ENCODE data around the gene SPOCK1. TPM values are rescaled to one million over a fixed set of nuclear protein-coding genes. Genes with fewer than 3 reads are reported as not detected.

SPOCK1 gene
- total and polyA plus RNA-seq, 9 of the 15 experiments (the other 6 are each of a cell fraction or from before 2014, with no cell fraction given): 0.01 to 0.35 (median 0.04) TPM; not detected in 6

DNA sequence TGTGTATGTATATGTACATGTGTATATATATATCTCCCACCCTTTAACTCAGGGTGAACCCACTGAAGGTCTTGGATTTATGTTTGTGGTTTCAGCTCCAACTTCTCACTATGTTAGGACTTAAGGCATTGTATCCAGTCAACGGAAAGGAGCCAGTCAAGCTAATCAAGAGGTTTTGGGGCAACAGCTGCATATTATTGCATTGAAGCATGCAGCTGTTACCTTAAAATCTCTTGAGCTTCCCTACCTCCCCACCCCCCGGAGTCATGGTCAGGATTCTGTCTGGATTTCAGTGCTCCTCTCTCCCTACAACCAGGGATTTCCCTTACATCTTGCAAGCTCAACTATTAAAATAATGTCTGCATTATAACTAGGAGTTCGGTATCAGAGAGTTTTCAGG, 399.5 kb downstream of the SPOCK1 start (continued):
- no peak for TF ChIP-seq ERF (CRISPR knock-in tag; IDR thresholded peaks at IDR 0.05)
- TF ChIP-seq ELF4 (CRISPR knock-in tag; IDR thresholded peaks at IDR 0.05): no peak
- TF ChIP-seq PCBP1 (IDR thresholded peaks at IDR 0.05; ENCODE audit: low read depth, low read length, poor library complexity, severe bottlenecking): no peak
- TF ChIP-seq, protein P1, sequence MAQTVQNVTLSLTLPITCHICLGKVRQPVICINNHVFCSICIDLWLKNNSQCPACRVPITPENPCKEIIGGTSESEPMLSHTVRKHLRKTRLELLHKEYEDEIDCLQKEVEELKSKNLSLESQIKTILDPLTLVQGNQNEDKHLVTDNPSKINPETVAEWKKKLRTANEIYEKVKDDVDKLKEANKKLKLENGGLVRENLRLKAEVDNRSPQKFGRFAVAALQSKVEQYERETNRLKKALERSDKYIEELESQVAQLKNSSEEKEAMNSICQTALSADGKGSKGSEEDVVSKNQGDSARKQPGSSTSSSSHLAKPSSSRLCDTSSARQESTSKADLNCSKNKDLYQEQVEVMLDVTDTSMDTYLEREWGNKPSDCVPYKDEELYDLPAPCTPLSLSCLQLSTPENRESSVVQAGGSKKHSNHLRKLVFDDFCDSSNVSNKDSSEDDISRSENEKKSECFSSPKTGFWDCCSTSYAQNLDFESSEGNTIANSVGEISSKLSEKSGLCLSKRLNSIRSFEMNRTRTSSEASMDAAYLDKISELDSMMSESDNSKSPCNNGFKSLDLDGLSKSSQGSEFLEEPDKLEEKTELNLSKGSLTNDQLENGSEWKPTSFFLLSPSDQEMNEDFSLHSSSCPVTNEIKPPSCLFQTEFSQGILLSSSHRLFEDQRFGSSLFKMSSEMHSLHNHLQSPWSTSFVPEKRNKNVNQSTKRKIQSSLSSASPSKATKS (CRISPR knock-in tag; IDR thresholded peaks at IDR 0.05): no peak
- TF ChIP-seq EZH2 (IDR thresholded peaks at IDR 0.05; ENCODE audit: borderline replicate concordance, low read depth, low read length): no peak

GRCh38 chr5:137098663-137099062, 400.5 kb downstream of the SPOCK1 start:
- 0% methylated on average over 4 of the region's 4 CpGs for WGBS (ENCODE audit: insufficient coverage, low coverage, missing lambda C conversion rate)
- DNase-seq (ENCODE audit: extremely low read depth in 1 of 4, low spot score in 3 of 4): no peak
- CTCF ChIA-PET (ENCODE audit: low intra/inter-chr PET ratio): no interaction called here
- intact Hi-C loops (cut with micrococcal nuclease): no loop called here
- TF ChIP-seq ERF (CRISPR knock-in tag; IDR thresholded peaks at IDR 0.05) (no peak), FOXK1 (CRISPR knock-in tag; IDR thresholded peaks at IDR 0.05; ENCODE audit: borderline replicate concordance) (no peak), HNRNPL (IDR thresholded peaks at IDR 0.05; ENCODE audit: low read depth, low read length) (no peak), TARDBP (IDR thresholded peaks at IDR 0.05) (no peak), POLR2AphosphoS2 (IDR thresholded peaks at IDR 0.05; ENCODE audit: low read length) (no peak)
- TF ChIP-seq, protein P2, sequence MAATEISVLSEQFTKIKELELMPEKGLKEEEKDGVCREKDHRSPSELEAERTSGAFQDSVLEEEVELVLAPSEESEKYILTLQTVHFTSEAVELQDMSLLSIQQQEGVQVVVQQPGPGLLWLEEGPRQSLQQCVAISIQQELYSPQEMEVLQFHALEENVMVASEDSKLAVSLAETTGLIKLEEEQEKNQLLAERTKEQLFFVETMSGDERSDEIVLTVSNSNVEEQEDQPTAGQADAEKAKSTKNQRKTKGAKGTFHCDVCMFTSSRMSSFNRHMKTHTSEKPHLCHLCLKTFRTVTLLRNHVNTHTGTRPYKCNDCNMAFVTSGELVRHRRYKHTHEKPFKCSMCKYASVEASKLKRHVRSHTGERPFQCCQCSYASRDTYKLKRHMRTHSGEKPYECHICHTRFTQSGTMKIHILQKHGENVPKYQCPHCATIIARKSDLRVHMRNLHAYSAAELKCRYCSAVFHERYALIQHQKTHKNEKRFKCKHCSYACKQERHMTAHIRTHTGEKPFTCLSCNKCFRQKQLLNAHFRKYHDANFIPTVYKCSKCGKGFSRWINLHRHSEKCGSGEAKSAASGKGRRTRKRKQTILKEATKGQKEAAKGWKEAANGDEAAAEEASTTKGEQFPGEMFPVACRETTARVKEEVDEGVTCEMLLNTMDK (IDR thresholded peaks at IDR 0.05; ENCODE audit: borderline replicate concordance, insufficient read depth, low read depth, low read length, poor library complexity, severe bottlenecking): no peak
- TF ChIP-seq, protein P3, sequence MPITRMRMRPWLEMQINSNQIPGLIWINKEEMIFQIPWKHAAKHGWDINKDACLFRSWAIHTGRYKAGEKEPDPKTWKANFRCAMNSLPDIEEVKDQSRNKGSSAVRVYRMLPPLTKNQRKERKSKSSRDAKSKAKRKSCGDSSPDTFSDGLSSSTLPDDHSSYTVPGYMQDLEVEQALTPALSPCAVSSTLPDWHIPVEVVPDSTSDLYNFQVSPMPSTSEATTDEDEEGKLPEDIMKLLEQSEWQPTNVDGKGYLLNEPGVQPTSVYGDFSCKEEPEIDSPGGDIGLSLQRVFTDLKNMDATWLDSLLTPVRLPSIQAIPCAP (CRISPR knock-in tag; IDR thresholded peaks at IDR 0.05; ENCODE audit: borderline replicate concordance): no peak
- no peak overlapping the region for H3K9ac ChIP-seq (ENCODE audit: insufficient read depth in 1 of 2, low read depth in 2 of 2, low read length in 2 of 2)
- H3K27ac ChIP-seq (ENCODE audit: extremely low read depth, low read depth, low read length): no peak overlapping the region
- no peak overlapping the region for H2AFZ ChIP-seq (ENCODE audit: low read depth, low read length)
- H4K20me1 ChIP-seq (replicated peaks; ENCODE audit: control insufficient read depth, insufficient read depth, low read length): no peaks in the 10 kb centered on the region
- POLR2A ChIA-PET: no interaction called here
- no peak overlapping the region for H3K4me2 ChIP-seq (ENCODE audit: insufficient read depth, low read length)
- in situ Hi-C loops (cut with MboI): no loop called here
- H3K79me2 ChIP-seq (ENCODE audit: control insufficient read depth, insufficient read depth, low read length): no peaks in the 10 kb centered on the region
- no peak overlapping the region for H3K4me3 ChIP-seq
- no peaks in the 10 kb centered on the region for H3K9me1 ChIP-seq (ENCODE audit: control insufficient read depth, insufficient read depth, low read length)
- no peaks in the 10 kb centered on the region for H3K9me3 ChIP-seq (replicated peaks; ENCODE audit: control insufficient read depth, insufficient read depth, low read depth, low read length)
- H3K4me1 ChIP-seq (replicated peaks in 1 of 2; ENCODE audit: control insufficient read depth in 2 of 2, insufficient read depth in 2 of 2, low read length in 2 of 2): no peaks in the 10 kb centered on the region
- no peaks in the 10 kb centered on the region for H3K36me3 ChIP-seq (ENCODE audit: control insufficient read depth, insufficient read depth, low read length)
- no peaks in the 10 kb centered on the region for H3K27me3 ChIP-seq (ENCODE audit: control insufficient read depth in 2 of 2, insufficient read depth in 2 of 2, low read length in 2 of 2)
- BruUV-seq (replicated peaks): no TSS peak
- FAIRE-seq: no peak
- ATAC-seq: no peak
